ENCODE results near the gene MSH3. TPM values are rescaled to one million over a fixed set of nuclear protein-coding genes. Genes with fewer than 3 reads are reported as not detected.

MSH3 gene
- polyA plus RNA-seq, 1 donor (not counting 4 experiments of a cell fraction or from before 2014, with no cell fraction given): 11.1 TPM

DNA sequence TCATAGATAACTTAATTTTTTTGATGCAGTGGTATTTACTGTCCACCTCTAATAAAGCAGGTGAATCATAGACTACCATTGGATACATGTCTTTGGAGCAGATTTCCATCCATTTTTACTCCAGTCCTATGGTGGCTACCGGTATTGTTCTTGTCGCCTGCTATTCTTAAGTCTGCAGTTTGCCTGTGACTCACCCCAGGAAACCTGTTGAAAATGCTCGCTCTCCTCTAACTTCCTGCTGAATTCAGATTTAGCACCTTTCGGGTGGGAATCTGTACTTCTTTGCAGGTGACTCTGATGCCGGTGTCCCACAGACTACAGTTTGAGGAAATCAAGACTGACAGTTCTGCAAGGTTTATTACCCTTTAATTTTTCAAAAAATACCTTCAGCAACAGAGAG lies 59.2 kb downstream of the MSH3 start:
- no peak for FAIRE-seq

DNA sequence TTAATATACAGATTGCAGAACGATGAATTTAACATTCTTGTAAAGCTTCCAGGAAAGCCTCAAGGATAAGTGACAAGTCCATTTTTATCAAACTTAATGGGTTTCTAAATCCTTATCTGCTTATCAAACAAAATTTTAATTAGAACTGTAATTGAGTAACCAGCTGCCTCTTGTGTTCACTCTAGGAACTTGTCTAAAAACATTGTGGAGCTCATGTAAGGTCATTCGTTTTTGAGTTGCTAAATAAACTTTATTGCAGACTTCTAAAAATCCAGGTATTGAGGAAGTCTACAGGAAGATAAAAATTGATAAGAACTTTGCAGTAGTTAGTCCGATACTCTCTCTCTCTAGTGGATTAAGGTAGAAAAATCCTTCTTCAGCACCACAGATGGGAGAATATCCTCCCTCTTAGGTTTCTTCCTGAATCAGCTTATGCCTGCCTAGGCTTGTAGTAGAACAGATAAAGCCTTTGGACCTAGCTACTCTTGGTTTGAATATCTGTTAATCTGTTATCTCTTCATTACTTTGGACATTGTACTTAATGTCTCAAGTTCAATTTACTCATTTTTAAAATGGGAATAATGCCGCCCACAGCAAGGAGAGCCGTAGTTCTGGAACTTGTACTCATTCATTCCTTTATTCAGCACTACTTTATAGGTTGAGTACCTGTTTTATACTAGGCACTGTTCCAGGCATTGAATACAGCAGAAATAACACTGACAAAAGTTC lies 60.3 kb downstream of the MSH3 start:
- Histone ChIP-seq H3K36me3 (ENCODE audit: control insufficient read depth in 2 of 2, extremely low read depth in 1 of 2, insufficient read depth in 2 of 2, low read length in 2 of 2) (peaks cover 0 to 3% of the 10 kb centered on the region in 2 experiments), H3K4me1 (ENCODE audit: control insufficient read depth, extremely low read depth, insufficient read depth, low read length) (peaks cover 7% of the 10 kb centered on the region), H3K4me3 (ENCODE audit: control insufficient read depth in 2 of 3, extremely low read depth in 1 of 3, insufficient read depth in 2 of 3, low read depth in 1 of 3, low read length in 3 of 3) (no peak overlapping the region), H3K27ac (ENCODE audit: control insufficient read depth, insufficient read depth, low read length) (no peak overlapping the region), H3K27me3 (ENCODE audit: control insufficient read depth, extremely low read depth, insufficient read depth, low read length) (no peaks in the 10 kb centered on the region), H4K20me1 (ENCODE audit: control insufficient read depth, extremely low read depth, insufficient read depth, low read length) (no peaks in the 10 kb centered on the region), H2AFZ (ENCODE audit: control insufficient read depth, low read length) (no peak overlapping the region), H3K9ac (ENCODE audit: control insufficient read depth, extremely low read depth, insufficient read depth, low read length) (no peak overlapping the region), H3K9me1 (ENCODE audit: control insufficient read depth, extremely low read depth, insufficient read depth, low read length) (no peaks in the 10 kb centered on the region), H3K9me3 (ENCODE audit: control insufficient read depth, low read depth, low read length) (no peaks in the 10 kb centered on the region), H3K4me2 (ENCODE audit: control insufficient read depth, extremely low read depth, insufficient read depth, low read depth, low read length) (no peak overlapping the region), H3K79me2 (ENCODE audit: control insufficient read depth, insufficient read depth, low read length) (no peaks in the 10 kb centered on the region)
- DNase-seq (ENCODE audit: low read depth, low spot score) (no peak), FAIRE-seq (peak; percentile 39)
- dilution Hi-C loops (cut with MboI; ENCODE audit: extremely low pct_ligation_motif_present, low sequenced_read_pairs): no loop called here
- TF ChIP-seq, protein P1, sequence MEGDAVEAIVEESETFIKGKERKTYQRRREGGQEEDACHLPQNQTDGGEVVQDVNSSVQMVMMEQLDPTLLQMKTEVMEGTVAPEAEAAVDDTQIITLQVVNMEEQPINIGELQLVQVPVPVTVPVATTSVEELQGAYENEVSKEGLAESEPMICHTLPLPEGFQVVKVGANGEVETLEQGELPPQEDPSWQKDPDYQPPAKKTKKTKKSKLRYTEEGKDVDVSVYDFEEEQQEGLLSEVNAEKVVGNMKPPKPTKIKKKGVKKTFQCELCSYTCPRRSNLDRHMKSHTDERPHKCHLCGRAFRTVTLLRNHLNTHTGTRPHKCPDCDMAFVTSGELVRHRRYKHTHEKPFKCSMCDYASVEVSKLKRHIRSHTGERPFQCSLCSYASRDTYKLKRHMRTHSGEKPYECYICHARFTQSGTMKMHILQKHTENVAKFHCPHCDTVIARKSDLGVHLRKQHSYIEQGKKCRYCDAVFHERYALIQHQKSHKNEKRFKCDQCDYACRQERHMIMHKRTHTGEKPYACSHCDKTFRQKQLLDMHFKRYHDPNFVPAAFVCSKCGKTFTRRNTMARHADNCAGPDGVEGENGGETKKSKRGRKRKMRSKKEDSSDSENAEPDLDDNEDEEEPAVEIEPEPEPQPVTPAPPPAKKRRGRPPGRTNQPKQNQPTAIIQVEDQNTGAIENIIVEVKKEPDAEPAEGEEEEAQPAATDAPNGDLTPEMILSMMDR (optimal IDR thresholded peaks at IDR 0.05 in 1 of 3, IDR thresholded peaks at IDR 0.05 in 1 of 3, conservative IDR thresholded peaks at IDR 0.05 in 1 of 3; ENCODE audit: extremely low read depth in 1 of 3, insufficient read depth in 2 of 3, low read length in 3 of 3): no peak
- TF ChIP-seq EZH2 (IDR thresholded peaks at IDR 0.05; ENCODE audit: low read length): no peak

More for the DNA sequence above, 59.2 kb downstream of the MSH3 start:
- Histone ChIP-seq H4K20me1 (ENCODE audit: control insufficient read depth, extremely low read depth, insufficient read depth, low read length) (no peaks in the 10 kb centered on the region), H3K27me3 (ENCODE audit: control insufficient read depth, extremely low read depth, insufficient read depth, low read length) (no peaks in the 10 kb centered on the region), H3K36me3 (ENCODE audit: control insufficient read depth in 2 of 2, extremely low read depth in 1 of 2, insufficient read depth in 2 of 2, low read length in 2 of 2) (peaks cover 0 to 3% of the 10 kb centered on the region in 2 experiments), H3K79me2 (ENCODE audit: control insufficient read depth, insufficient read depth, low read length) (no peaks in the 10 kb centered on the region), H3K9me1 (ENCODE audit: control insufficient read depth, extremely low read depth, insufficient read depth, low read length) (no peaks in the 10 kb centered on the region), H3K9me3 (ENCODE audit: control insufficient read depth, low read depth, low read length) (no peaks in the 10 kb centered on the region), H2AFZ (ENCODE audit: control insufficient read depth, low read length) (no peak overlapping the region), H3K9ac (ENCODE audit: control insufficient read depth, extremely low read depth, insufficient read depth, low read length) (no peak overlapping the region), H3K4me1 (ENCODE audit: control insufficient read depth, extremely low read depth, insufficient read depth, low read length) (peaks cover 7% of the 10 kb centered on the region), H3K4me3 (ENCODE audit: control insufficient read depth in 2 of 3, extremely low read depth in 1 of 3, insufficient read depth in 2 of 3, low read depth in 1 of 3, low read length in 3 of 3) (no peak overlapping the region), H3K4me2 (ENCODE audit: control insufficient read depth, extremely low read depth, insufficient read depth, low read depth, low read length) (no peak overlapping the region), H3K27ac (ENCODE audit: control insufficient read depth, insufficient read depth, low read length) (no peak overlapping the region)
- no peak for DNase-seq (ENCODE audit: low read depth, low spot score)
- dilution Hi-C loops (cut with MboI; ENCODE audit: extremely low pct_ligation_motif_present, low sequenced_read_pairs): no loop called here
- no peak for TF ChIP-seq EZH2 (IDR thresholded peaks at IDR 0.05; ENCODE audit: low read length)

Measured in keratinocyte (primary cell).